Stimulated activated CD4-positive, alpha-beta T cell treated with anti-CD3 and anti-CD28 coated beads, Interleukin-4, amount 100 ng/mL, for 24 hours (primary cell): Measurements from ENCODE around the gene B3GAT2.
"Not testable (repeated sequence)": the region's sequence is repeated elsewhere in the genome, so short reads cannot be mapped to it uniquely, and the experiment has no call there.

ENCODE experiments used
- DNase-seq: peaks from one replicate; pipeline ENCODE4 v3.0.0-alpha.2; 2020

B3GAT2 gene, protein sequence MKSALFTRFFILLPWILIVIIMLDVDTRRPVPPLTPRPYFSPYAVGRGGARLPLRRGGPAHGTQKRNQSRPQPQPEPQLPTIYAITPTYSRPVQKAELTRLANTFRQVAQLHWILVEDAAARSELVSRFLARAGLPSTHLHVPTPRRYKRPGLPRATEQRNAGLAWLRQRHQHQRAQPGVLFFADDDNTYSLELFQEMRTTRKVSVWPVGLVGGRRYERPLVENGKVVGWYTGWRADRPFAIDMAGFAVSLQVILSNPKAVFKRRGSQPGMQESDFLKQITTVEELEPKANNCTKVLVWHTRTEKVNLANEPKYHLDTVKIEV

DNA sequence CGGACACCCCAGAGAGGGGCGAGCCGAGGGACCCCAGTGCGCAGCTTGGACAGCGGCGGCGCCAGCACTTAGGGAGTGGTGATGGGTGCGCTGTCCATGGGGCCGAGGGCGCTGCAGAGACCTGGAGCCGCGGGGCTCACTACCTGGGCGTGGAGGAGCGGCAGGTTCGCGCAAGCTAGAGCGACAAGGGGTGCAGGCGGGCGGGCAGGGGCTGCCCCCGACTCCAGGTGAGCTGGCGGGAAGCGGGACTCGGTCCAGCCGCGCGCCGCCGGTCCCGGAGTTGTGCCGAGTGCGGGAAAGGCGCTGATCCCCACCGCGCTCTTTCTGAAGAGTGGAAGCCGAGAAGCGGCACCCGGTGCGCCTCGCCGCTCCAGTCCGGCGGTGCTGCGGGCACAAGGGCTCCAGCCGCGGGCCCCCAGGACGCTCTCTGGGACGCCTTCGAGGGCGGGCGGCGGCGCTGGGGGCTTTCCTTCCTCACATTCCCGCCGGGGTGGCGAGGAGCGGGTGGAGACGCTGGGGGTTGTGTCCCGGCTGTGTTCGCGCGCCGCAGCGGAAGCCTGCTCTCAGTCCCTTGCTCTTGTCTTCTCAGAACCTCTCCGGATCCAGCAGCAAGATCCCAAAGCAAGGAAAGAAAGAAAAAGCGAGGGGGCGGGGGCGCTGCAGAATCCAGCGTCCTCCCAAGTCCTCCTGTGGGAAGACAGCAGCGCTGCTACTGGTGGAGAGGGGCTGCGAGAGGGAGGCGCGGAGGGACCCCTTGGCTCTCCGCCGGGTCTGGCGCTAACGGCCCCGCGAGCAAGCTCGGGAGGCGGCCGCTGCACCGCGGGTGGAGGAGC is at the start of gene B3GAT2:
Gene B3GAT2, minus strand, starts transcription at position 610 of the 833 bp plus-strand sequence. CDS start 631 bp downstream, outside the sequence.
- DNase-seq = no peak

DNA sequence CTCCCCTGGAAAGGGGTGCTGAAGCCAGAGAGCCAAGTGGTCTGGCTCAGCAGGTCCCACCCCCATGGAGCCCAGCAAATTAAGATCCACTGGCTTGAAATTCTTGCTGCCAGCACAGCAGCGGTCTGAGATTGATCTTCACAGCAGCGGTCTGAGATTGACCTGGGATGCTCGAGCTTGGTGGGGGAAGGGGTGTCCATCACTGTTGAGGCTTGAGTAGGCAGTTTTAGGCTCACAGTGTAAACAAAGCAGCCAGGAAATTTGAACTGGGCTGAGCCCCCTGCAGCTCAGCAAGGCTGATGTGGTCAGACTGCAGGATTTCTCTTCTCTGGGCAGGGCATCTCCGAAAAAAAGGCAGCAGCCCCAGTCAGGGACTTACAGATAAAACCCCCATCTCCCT is 41.3 kb upstream of the B3GAT2 start:
- DNase-seq = no peak

DNA sequence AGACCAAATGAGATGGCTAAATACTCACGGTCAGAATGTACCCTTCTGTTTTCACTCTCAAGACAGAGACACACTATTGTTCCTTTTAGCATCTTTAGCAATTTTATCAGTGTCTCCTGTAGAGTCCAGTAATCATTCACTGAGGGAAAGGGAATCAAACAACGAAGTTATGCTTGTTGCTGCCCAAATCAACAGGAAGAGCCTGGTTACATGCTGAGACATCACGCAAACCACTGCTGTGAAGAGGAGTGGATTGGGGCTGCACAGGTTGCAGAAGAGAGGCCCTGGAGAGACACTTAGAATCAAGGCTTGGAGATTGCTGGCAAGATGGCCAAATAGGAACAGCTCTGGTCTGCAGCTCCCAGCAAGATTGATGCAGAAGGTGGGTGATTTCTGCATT is 40.5 kb upstream of the B3GAT2 start:
- DNase-seq = no peak

DNA sequence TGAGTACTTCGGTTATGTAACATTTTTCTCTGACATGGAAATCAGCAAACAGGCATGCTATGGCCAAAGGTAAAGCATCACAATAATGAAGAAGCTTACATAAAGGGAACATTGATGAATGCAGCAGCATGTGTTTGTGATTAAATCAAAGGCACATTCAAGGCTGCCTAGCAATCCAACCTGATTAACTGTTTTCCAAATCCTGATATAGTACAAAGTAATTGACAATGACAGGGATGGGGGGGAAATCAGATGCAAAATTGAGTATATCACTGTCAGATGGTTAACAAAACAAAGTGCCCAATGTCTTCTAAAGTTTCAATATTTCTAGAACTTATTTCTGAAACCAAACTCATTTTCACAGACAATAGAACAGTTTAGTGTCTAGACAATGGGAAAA is 39.2 kb upstream of the B3GAT2 start:
- no peak for DNase-seq

DNA sequence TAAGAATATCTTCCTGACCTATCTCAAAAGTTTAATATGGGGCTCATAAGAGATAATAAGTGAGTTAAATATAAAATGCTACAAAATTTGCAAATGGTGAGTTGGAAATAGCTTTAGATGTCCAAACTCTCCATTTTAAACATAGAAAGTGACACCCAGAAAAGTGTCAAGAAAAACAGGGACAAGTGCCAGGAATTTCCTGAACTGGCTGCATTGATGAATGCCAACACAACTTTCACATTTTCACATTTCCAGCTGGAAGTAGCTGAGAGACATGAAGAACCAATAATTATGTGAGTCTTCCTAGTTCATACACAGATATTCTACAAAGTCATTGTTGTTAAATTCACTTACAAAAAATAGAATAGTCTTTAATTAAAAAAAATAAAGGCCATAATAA is 38.6 kb upstream of the B3GAT2 start:
- no peak for DNase-seq

DNA sequence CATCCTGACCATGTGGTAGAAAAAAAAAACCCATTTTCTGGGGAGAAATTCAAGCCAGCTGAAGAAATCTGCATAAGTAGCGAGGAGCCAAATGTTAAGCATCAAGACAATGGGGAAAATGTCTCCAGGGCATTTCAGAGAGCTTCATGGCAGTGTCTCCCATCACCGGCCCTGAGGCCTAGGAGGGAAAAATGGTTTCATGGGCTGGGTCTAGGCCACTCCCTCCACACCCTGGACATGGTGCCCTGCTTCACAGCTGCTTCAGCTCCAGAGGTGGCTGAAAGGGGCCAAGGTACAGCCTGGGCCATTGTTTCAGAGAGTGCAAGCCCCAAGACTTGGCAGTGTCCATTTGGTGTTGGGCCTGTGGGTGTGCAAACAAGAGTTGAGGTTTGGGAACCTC is 34.4 kb upstream of the B3GAT2 start:
- DNase-seq = no peak

DNA sequence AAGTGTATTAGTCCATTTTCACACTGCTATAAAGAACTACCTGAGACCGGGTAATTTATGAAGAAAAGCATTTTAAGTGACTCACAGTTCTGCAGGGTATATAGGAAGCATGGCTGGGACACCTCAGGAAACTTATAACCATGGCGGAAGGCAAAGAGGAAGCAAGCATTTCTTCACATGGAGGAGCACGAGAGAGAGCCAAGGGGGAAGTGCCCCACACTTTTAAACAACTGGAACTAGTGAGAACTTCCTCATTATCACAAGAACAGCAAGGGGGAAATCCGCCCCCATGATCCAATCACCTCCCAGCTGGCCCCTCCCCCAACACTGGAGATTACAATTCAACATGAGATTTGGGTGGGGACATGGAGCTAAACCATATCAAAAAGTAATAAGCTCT is 28.3 kb upstream of the B3GAT2 start:
- DNase-seq = no peak

DNA sequence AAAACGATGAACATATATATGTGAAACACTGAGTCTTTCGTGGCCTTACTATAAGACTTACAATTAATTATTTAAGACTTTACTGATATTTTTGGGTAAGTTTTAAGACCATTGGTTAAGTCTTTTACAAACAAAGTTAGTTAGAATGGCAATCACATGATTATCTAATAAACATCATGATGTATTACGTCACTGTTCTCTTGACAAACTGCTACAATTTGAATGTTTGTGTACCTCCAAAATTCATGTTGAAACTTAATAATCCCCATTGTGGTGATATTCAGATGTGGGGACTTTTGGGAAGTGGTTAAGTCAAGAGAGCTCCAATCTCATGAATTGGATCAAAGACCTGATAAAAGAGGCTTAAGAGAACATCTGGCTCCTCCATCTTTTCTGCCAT is 25.9 kb upstream of the B3GAT2 start:
- no peak for DNase-seq

DNA sequence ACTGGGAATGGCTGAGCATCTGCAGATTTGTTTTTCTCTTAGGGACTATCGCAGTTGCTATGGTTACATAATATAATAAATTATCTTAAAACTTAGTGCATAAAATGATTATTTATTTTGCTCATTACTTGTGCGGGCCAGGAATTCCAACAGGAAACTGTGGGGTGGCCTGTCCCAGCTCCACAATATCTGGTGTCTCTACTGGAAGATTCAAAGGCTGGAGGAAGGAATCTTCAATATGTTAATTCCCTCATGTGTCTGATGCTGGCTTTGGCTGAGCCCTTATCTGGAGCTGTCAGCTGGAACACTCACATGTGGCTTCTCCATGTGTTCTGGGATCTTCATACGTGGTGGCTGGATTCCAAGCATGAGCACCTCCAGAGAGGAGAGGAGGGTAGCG is 23.9 kb upstream of the B3GAT2 start:
- DNase-seq = no peak

DNA sequence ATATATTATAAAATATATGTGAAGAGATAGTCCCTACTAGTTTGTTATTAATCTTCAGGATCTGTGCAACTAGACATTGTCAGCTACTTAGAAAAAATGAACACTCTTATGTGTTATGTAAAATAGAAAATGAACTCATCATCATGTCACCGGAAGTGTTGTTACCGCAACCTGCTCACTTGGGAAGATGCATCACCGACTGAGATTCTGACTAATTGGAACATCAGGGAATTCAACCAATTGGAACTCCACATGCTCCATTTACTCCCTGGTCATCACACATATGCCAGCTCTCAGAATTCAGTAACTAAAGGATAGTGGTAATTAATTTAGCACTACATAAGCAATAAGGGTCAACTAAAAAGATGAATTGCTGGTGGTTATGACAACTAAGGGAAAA is 16.7 kb upstream of the B3GAT2 start:
- no peak for DNase-seq

DNA sequence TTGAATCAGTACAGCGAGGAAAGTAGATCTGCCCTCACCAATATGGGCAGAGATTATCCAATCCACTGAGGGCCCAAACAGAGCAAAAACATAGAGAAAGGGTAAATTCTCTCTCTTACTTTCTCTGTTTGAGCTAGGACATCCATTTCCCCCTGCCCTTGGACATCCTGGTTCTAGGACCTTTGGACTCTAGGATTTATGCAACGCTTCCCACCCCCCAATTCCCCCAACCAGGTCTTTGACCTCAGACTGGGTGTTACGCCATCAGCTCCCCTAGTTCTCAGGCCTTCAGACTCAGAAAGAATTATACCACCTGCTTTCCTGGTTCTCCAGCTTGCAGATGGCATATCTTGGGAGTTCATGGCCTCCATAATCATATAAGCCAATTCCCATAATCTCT is 10.2 kb upstream of the B3GAT2 start:
- DNase-seq = no peak

DNA sequence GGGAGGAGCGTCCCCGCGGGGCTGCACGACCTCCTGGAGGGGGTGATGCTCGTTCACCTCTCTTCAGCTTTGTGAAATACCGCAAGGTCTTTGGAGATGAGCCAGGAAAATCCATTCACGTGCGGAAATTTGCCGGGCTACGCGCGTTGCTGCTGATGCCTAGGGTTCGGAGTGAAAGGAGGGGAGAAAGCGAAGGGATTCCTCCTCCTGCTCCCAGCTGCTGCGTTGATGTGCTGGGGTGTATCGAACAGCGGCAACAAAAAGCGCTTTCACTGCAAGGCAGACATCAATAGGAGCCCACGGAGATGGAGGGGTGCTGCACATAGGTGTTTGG is 391 bp upstream of the B3GAT2 start:
- DNase-seq = no peak

DNA sequence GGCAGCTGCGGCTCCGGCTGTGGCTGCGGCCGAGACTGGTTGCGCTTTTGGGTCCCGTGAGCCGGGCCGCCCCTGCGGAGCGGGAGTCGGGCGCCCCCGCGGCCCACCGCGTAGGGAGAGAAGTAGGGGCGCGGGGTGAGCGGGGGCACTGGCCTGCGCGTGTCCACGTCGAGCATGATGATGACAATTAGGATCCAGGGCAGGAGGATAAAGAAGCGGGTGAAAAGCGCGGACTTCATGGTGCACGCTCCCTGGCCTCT is 739 bp downstream of the B3GAT2 start:
- no peak for DNase-seq

DNA sequence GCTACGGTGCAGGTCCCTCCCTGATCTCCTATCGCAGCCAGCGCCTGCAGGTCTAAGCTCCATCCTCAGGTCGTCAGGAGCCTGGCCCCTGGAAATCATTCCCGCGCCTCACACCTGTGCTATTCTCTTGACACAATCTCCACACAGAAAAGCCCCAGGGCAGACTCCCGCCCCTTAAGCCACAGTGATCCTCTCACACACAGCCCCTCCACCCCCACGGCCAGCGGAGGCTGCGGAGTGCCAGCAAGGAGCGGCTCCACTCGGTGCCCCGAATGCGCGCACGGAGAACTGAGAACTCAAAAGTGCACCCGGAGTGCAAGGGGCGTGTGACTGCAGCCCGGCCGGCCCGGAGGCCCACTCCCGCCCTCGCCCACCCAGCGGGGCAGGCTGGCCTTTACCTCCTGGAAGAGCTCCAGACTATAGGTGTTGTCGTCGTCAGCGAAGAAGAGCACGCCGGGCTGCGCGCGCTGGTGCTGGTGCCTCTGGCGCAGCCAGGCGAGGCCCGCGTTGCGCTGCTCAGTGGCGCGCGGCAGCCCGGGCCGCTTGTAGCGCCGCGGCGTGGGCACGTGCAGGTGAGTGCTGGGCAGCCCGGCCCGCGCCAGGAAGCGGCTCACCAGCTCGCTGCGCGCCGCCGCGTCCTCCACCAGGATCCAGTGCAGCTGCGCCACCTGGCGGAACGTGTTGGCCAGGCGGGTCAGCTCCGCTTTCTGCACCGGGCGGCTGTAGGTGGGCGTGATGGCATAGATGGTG is 1.2 kb downstream of the B3GAT2 start:
- DNase-seq = peak; percentile 88

DNA sequence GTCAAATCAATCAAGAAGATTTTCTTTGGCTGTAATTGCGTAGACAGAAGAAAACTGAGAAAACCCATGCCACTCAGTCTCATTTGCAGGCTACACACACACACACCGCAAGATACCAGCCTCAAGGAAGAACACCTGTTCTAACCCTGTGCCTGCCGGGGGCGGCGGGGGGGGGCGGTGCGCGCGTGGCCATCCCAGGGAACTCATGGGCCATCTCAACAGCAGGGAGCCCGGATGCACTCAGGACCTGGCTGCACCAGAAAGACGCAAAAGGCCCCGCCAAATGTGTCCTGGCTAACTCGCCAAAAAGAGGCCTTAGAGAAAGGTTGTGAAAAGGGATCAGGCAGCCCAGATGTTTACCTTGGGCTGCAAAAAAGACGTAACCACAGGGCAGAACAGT is 2.1 kb downstream of the B3GAT2 start:
- DNase-seq = no peak

DNA sequence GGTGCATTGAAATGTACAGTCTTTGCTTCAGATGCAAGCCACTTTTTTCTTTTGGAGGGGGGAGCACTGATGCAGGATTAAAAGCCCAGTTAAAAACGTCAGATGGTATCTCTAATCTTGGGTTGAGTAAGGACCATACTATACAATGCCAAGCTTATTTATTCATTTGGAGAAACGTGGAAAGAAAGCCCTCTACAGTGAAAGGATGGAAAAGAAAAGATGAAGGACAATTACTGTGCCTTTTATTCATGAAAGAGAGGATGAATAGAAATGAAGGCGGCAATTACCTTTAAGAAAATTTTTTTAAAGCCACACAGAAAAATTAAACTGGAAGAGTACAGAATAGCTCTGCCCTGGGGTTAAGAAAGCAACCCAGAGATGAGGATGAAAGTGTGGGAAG is 2.7 kb downstream of the B3GAT2 start:
- DNase-seq = no peak

DNA sequence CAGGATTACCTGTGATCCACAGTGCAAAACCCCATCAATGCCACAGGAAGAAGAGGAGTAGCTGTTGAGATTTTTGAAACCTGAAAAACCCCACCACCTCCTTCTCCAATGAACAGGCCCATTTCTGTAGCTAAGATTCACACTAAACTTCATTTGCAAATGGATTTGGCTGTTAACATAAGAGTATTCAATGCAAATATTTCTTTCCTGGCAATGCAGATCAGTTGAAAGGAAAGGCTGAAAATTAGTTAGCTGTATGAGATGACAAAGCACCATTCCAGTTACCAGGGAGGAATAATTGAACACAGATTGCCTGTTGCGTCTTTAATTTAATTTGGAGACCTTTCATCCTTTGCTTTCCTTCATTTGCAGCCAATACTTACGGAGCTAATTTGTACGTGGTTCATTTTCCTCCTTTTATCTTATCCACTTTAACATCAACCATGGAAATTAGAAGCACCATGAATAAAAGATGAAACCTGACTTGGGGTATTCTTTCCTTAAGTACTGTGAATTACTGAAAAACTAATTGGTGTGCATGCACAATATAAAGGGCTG is 4.2 kb downstream of the B3GAT2 start:
- DNase-seq = no peak

DNA sequence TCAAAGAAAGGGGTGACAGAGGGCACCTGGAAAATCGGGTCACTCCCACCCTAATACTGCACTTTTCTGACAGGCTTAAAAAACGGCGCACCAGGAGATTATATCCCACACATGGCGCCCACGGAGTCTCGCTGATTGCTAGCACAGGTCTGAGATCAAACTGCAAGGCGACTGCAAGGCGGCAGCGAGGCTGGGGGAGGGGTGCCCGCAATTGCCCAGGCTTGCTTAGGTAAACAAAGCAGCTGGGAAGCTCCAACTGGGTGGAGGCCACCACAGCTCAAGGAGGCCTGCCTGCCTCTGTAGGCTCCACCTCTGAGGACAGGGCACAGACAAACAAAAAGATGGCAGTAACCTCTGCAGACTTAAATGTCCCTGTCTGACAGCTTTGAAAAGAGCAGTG is 12.5 kb downstream of the B3GAT2 start:
- not testable (repeated sequence) for DNase-seq

DNA sequence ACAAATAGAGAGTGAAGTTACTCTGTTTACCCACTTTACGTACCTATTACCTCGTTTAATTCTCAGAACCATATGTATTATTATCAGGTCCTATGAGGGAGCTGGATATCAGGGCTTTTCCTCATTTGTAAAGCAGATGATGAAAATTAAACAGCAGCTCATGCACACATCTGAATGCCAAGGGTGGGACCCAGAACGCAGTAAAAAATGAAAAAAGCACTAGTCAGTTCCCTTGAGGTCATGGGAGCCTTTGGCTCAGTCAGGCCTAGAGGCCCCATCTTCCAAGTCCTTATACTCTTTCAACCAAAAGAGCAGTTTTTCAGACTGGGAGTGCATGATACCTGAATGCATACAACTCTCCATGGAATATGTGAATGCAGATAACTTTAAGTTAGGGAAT is 23.0 kb downstream of the B3GAT2 start:
- no peak for DNase-seq

DNA sequence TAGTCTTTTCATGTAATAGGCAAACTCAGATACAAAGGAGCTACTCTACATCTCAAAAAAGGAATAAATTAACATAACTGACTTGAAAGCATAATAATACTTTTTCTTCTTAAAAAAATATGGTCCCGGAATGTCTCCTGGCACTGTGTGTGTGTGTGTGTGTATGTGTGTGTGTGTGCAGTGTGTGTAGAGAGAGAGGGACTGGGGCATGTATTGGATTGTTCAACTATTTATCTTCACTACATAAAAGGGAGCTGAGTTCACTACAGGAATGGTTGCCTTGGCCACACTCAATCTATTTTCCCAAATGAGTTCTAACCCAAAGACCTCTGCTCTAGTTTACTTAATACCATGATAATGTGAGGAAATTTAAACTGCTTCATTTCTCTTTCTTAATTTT is 51.1 kb downstream of the B3GAT2 start:
- no peak for DNase-seq

DNA sequence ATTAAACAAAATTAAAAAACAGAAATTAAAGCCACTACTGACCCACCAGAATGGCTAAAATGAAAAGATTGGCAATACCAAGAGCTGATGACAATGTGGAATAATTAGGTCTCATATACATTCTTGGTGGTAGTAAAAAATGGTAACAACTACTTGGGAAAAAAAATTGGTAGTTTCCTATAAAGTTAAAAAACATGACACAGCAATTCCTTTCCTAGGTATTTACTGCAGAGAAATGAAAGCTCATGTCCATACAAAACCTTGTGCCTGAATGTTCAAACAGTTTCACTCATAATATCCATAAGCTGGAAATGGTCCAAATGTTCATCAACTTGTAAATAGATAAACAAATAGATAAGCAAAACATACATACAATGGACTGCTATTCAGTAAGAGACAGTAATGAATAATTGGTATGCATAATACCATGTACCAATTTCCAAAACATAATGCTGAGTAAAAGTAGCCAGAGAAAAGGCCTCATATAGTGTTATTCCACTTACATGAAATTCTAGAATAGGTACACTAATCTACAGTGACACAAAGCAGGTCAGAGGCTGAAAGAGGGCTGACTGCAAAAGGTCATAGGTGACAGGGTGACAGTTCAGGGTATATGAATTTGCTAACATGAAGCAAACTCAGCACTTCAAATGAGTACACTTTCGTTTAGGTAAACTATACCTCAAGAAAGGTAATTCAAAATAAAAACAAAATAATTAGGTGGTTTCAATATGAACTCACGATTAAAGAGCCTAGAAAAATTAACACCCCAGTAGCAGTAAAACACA is 53.0 kb downstream of the B3GAT2 start:
- no peak for DNase-seq

DNA sequence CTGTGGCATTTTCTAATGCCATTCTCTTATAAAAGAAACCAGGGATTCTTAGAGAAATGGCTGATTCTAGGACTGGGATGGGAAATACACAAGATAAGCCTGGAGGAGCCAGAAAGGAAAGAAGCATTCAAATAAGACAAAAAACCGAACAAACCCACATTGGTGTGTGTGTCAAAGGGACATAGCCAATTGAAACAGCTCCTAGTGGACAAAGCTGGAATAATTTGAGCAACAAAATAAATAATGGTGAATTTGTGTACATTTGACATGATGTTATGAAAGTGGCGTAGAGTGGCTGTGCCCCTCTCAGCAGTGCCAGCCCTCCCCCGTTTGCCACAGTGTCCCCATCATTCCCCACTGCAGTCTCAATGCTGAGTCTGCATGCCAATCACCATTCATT is 55.5 kb downstream of the B3GAT2 start:
- no peak for DNase-seq

DNA sequence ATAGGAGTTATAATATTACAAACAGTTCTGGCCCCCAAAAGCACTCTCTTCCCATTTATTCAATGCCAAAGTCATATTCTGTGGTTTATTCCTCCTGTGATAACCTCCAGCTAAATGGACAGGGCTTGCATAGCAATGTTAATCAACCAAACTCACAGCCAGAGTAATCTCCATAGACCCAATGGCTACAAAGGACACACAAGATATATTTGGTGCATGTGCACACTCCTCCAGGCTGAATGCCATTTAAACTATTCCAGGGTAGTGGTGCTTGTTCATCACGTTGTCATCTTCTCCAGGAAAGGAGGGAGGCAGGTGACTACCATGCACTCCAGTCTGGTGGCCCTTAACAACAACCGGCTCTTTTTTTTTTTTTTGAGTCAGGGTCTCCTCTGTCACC is 56.8 kb downstream of the B3GAT2 start:
- no peak for DNase-seq
